HG02610 (cell line): ENCODE measurements around the gene ATXN2.
"Not testable (repeated sequence)": the region's sequence is repeated elsewhere in the genome, so short reads cannot be mapped to it uniquely, and the experiment has no call there.

Experiments
- ATAC-seq: cut with Tn5 transposase; IDR thresholded peaks from one replicate; pipeline ENCODE4 v1.9.1; 2021; ENCODE audit warnings: mild to moderate bottlenecking, moderate library complexity; ENCODE audit not compliant: unreplicated experiment

Gene ATXN2

GRCh38 chr12:111598637-111599452 is at the start of gene ATXN2:
Gene ATXN2, minus strand, starts transcription at chr12:111599315. Its CDS starts 281 bp downstream, at chr12:111599034.
- ATAC-seq: peak; percentile 37

GRCh38 chr12:111645433-111645832 is 46.3 kb upstream of the ATXN2 start:
- no peak for ATAC-seq

- ATAC-seq: no peak
Measured at GRCh38 chr12:111643427-111643826, 44.3 kb upstream of the ATXN2 start.

- ATAC-seq: no peak
Measured at GRCh38 chr12:111642681-111643426, 43.7 kb upstream of the ATXN2 start.

- no peak for ATAC-seq
Measured at GRCh38 chr12:111640506-111640905, 41.4 kb upstream of the ATXN2 start.

GRCh38 chr12:111638556-111638955 is 39.4 kb upstream of the ATXN2 start:
- ATAC-seq: no peak

GRCh38 chr12:111636209-111636945 is 37.3 kb upstream of the ATXN2 start:
- no peak for ATAC-seq

- ATAC-seq: no peak
Measured at GRCh38 chr12:111635524-111635923, 36.4 kb upstream of the ATXN2 start.

- ATAC-seq: no peak
Measured at GRCh38 chr12:111628505-111629260, 29.6 kb upstream of the ATXN2 start.

GRCh38 chr12:111626230-111626629 is 27.1 kb upstream of the ATXN2 start:
- ATAC-seq: no peak

- ATAC-seq: no peak
Measured at GRCh38 chr12:111624540-111624939, 25.4 kb upstream of the ATXN2 start.

- ATAC-seq: not testable (repeated sequence)
Measured at GRCh38 chr12:111617841-111618240, 18.7 kb upstream of the ATXN2 start.

GRCh38 chr12:111616177-111616623 is 17.1 kb upstream of the ATXN2 start:
- ATAC-seq: no peak

GRCh38 chr12:111607239-111607638 is 8.1 kb upstream of the ATXN2 start:
- no peak for ATAC-seq

GRCh38 chr12:111606767-111607230 is 7.7 kb upstream of the ATXN2 start:
- no peak for ATAC-seq

- ATAC-seq: no peak
Measured at GRCh38 chr12:111605911-111606766, 7.0 kb upstream of the ATXN2 start.

GRCh38 chr12:111602857-111603256 is 3.7 kb upstream of the ATXN2 start:
- not testable (repeated sequence) for ATAC-seq

- ATAC-seq: no peak
Measured at GRCh38 chr12:111602348-111602747, 3.2 kb upstream of the ATXN2 start.

- not testable (repeated sequence) for ATAC-seq
Measured at GRCh38 chr12:111600986-111601385, 1.9 kb upstream of the ATXN2 start.
